ENCODE measurements around the gene ADGRA1.

ADGRA1 gene

DNA sequence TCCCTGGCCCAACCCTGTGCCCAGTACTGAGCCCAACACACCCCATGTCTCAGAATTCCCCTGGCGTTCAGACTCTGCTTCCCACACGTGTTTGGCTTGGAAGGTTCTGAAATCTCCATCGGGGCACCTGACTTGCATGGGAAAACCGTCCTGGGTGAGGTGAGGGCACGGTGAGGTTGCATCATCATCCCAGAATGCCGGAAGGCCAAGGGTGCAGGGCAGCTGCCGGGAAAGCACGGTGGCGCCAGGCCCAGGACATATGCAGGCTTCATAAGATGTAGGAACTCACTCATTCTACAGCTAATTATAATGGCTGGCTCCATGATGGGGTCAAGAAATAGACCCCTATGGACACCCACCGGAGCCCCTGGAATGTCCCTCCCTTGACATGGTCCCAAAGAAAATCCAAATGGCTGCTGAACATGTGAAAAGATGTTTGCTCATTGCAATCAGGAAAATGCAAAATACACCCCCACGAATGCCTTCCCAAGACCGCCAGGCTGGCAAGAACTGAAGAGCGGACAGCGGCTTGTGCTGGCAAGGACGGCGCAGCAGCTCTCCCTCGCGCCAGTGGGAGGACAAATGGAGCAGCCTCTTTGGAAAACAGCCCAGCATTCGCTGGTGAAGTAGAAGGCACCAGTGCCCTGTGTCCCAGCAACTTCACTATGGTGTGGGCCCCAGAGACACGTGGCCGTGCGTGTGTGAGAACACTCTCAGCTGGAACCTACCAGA, 74.6 kb downstream of the ADGRA1 start:
- Histone ChIP-seq H3K36me3 (ENCODE audit: control insufficient read depth in 1 of 2, insufficient read depth in 2 of 2, low read length in 2 of 2) (no peaks in the 10 kb centered on the region), H3K27me3 (ENCODE audit: insufficient read depth, low read length) (peaks cover 2% of the 10 kb centered on the region), H3K9ac (ENCODE audit: low read length) (no peak overlapping the region), H3K14ac (ENCODE audit: low read length) (no peak overlapping the region), H2BK5ac (ENCODE audit: low read depth, low read length, poor library complexity) (no peak overlapping the region), H2AK5ac (ENCODE audit: low read length) (no peak overlapping the region), H3K4me2 (ENCODE audit: low read length) (no peak overlapping the region), H3K18ac (ENCODE audit: low read length) (no peak overlapping the region), H3K27ac (ENCODE audit: low read depth, low read length) (no peak overlapping the region), H3K9me3 (ENCODE audit: insufficient read depth, low read depth, low read length) (peaks cover 9% of the 10 kb centered on the region), H3K23ac (ENCODE audit: low read length) (no peak overlapping the region), H3K4me1 (ENCODE audit: control insufficient read depth in 1 of 2, insufficient read depth in 2 of 2, low read length in 2 of 2) (peaks cover 0 to 11% of the 10 kb centered on the region in 2 experiments), H2BK120ac (ENCODE audit: insufficient read depth, low read length, poor library complexity) (no peak overlapping the region), H3K4ac (ENCODE audit: low read depth, low read length) (no peak overlapping the region), H4K91ac (ENCODE audit: low read depth, low read length) (no peak overlapping the region), H3K79me2 (ENCODE audit: control insufficient read depth, insufficient read depth, low read length, poor library complexity) (no peaks in the 10 kb centered on the region), H3K79me1 (ENCODE audit: low read length) (no peaks in the 10 kb centered on the region), H4K12ac (ENCODE audit: low read depth, low read length) (no peak overlapping the region), H2BK12ac (ENCODE audit: low read length) (no peak overlapping the region), H3K4me3 (ENCODE audit: low read depth, low read length) (no peak overlapping the region), H4K8ac (ENCODE audit: low read depth, low read length) (no peak overlapping the region), H2AFZ (ENCODE audit: insufficient read depth, low read length, poor library complexity) (no peak overlapping the region)
- WGBS (ENCODE audit: extremely low coverage, insufficient coverage, insufficient read length): no CpG with 5 or more reads among the region's 22 CpGs
- DNase-seq: no peak

DNA sequence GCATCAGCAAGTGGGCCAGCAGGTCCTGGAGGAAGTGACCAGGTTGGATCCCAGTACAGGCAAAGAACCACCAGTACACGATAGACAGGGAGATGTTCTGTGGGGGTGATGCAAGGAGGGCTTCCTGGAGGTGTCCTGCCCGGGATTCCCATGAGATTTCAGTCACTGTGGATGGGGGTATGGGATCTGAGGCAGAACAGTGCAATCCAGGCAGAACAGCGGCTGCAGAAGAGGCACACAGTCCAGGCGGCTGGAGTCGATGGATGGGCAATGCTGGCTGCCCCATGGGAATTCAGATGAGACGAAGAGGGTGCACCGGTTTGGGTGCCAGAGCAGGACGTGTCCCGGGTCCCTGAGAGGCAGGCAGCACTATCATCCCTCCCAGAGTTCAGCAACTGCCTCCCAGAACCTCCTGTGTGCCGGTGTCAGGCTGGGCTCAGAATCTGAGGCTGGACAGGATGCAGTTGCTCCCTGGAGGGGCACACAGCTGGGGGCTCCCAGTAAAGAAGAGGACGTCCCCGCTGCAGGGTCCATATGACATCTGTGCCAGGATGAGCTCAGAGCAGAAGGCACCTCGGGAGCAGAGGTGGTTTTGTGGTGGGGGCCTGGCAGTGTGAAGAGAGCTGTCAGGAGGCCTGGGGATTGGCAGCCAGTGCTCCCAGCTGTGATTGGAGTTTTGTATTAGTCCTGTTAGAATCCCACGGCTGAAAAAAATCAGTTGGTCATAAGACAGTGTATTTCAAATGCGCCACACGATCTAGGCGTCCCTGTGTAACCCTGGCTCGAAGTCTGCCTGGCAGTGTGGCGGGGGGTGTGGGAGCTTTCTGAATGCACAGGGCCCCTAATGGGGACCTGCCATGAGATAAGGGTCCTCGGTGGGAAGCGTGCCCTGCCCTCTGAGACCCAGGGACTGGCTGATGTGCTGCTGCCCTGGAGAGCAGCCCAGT, 75.5 kb downstream of the ADGRA1 start:
- H4K12ac ChIP-seq (ENCODE audit: low read depth, low read length): no peak overlapping the region
- H3K9ac ChIP-seq (ENCODE audit: low read length): no peak overlapping the region
- H2AFZ ChIP-seq (ENCODE audit: insufficient read depth, low read length, poor library complexity): no peak overlapping the region
- no peaks in the 10 kb centered on the region for H3K79me2 ChIP-seq (ENCODE audit: control insufficient read depth, insufficient read depth, low read length, poor library complexity)
- H4K8ac ChIP-seq (ENCODE audit: low read depth, low read length): no peak overlapping the region
- no peak overlapping the region for H3K4ac ChIP-seq (ENCODE audit: low read depth, low read length)
- no peak overlapping the region for H4K91ac ChIP-seq (ENCODE audit: low read depth, low read length)
- no peaks in the 10 kb centered on the region for H3K36me3 ChIP-seq (ENCODE audit: control insufficient read depth in 1 of 2, insufficient read depth in 2 of 2, low read length in 2 of 2)
- WGBS (ENCODE audit: extremely low coverage, insufficient coverage, insufficient read length): no CpG with 5 or more reads among the region's 21 CpGs
- peaks cover 6% of the 10 kb centered on the region for H3K9me3 ChIP-seq (ENCODE audit: insufficient read depth, low read depth, low read length)
- H2BK5ac ChIP-seq (ENCODE audit: low read depth, low read length, poor library complexity): no peak overlapping the region
- no peaks in the 10 kb centered on the region for H3K79me1 ChIP-seq (ENCODE audit: low read length)
- no peak overlapping the region for H3K18ac ChIP-seq (ENCODE audit: low read length)
- H3K27me3 ChIP-seq (ENCODE audit: insufficient read depth, low read length): peaks cover 2% of the 10 kb centered on the region
- H3K4me3 ChIP-seq (ENCODE audit: low read depth, low read length): no peak overlapping the region
- H3K23ac ChIP-seq (ENCODE audit: low read length): no peak overlapping the region
- H2BK120ac ChIP-seq (ENCODE audit: insufficient read depth, low read length, poor library complexity): no peak overlapping the region
- no peak overlapping the region for H3K14ac ChIP-seq (ENCODE audit: low read length)
- H2AK5ac ChIP-seq (ENCODE audit: low read length): no peak overlapping the region
- no peak overlapping the region for H3K27ac ChIP-seq (ENCODE audit: low read depth, low read length)
- H2BK12ac ChIP-seq (ENCODE audit: low read length): no peak overlapping the region
- H3K4me1 ChIP-seq (ENCODE audit: control insufficient read depth in 1 of 2, insufficient read depth in 2 of 2, low read length in 2 of 2): peaks cover 0 to 11% of the 10 kb centered on the region in 2 experiments
- no peak for DNase-seq
- no peak overlapping the region for H3K4me2 ChIP-seq (ENCODE audit: low read length)

DNA sequence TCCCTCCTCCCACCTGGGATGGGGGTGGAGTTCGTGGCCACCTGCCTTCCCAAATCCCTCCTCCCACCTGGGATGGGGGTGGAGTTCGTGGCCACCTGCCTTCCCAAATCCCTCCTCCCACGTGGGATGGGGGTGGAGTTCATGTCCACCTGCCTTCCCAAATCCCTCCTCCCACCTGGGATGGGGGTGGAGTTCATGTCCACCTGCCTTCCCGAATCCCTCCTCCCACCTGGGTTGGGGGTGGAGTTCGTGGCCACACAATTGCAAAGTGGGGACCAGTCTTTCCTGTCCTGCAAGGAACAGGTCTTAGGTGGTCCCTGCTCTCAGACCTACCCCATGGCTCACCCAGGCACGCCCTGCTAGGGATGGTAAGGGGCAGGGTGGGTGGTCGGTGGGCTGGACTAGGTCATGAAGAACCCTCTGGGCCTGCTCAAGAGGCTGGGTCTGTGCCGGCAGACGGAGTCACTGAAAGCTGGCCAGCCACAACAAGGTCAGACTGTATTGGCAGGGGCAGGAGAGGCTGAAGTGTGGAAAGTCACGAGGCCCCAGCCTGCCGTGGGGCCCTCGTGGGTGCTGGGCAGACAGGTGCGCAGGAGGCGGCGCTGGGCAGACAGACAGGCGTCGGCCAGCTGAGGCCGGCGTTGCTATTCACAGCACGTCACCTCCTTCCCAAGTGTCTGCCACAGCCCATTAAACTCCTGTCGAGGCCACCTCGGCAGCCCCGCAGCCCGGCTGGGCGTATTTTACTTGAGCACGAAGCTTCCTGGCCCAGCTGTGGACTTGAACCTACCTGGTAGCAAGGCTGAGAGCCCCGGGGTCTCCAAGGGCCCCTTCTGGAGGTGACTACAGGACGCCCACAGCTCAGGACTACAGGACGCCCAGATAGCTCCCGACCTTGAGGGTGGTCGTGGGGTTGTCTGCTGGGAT, 76.4 kb downstream of the ADGRA1 start:
- no peak overlapping the region for H2BK120ac ChIP-seq (ENCODE audit: insufficient read depth, low read length, poor library complexity)
- H3K27me3 ChIP-seq (ENCODE audit: insufficient read depth, low read length): peaks cover 2% of the 10 kb centered on the region
- no CpG with 5 or more reads among the region's 31 CpGs for WGBS (ENCODE audit: extremely low coverage, insufficient coverage, insufficient read length)
- H3K27ac ChIP-seq (ENCODE audit: low read depth, low read length): no peak overlapping the region
- H2BK5ac ChIP-seq (ENCODE audit: low read depth, low read length, poor library complexity): no peak overlapping the region
- no peak overlapping the region for H2BK12ac ChIP-seq (ENCODE audit: low read length)
- H4K8ac ChIP-seq (ENCODE audit: low read depth, low read length): no peak overlapping the region
- peaks cover 4% of the 10 kb centered on the region for H3K9me3 ChIP-seq (ENCODE audit: insufficient read depth, low read depth, low read length)
- peaks cover 0 to 11% of the 10 kb centered on the region in 2 experiments for H3K4me1 ChIP-seq (ENCODE audit: control insufficient read depth in 1 of 2, insufficient read depth in 2 of 2, low read length in 2 of 2)
- no peak for DNase-seq
- H3K18ac ChIP-seq (ENCODE audit: low read length): no peak overlapping the region
- no peaks in the 10 kb centered on the region for H3K79me2 ChIP-seq (ENCODE audit: control insufficient read depth, insufficient read depth, low read length, poor library complexity)
- no peak overlapping the region for H3K14ac ChIP-seq (ENCODE audit: low read length)
- H3K79me1 ChIP-seq (ENCODE audit: low read length): no peaks in the 10 kb centered on the region
- H3K9ac ChIP-seq (ENCODE audit: low read length): no peak overlapping the region
- no peaks in the 10 kb centered on the region for H3K36me3 ChIP-seq (ENCODE audit: control insufficient read depth in 1 of 2, insufficient read depth in 2 of 2, low read length in 2 of 2)
- no peak overlapping the region for H2AFZ ChIP-seq (ENCODE audit: insufficient read depth, low read length, poor library complexity)
- H3K23ac ChIP-seq (ENCODE audit: low read length): no peak overlapping the region
- H4K91ac ChIP-seq (ENCODE audit: low read depth, low read length): no peak overlapping the region
- no peak overlapping the region for H4K12ac ChIP-seq (ENCODE audit: low read depth, low read length)
- no peak overlapping the region for H3K4ac ChIP-seq (ENCODE audit: low read depth, low read length)
- no peak overlapping the region for H3K4me2 ChIP-seq (ENCODE audit: low read length)
- H2AK5ac ChIP-seq (ENCODE audit: low read length): no peak overlapping the region
- H3K4me3 ChIP-seq (ENCODE audit: low read depth, low read length): no peak overlapping the region

All from trophoblast cell (in vitro differentiated cells and primary cell).